Stimulated activated naive B cell treated with anti-CD40 and anti-IgM and Interleukin-4, amounts not matched to agents 10 μg/mL and 1 μg/mL and 100 μg/mL, for 72 hours (primary cell): ENCODE data around the gene SHOC2.
"Not testable (repeated sequence)": the region's sequence is repeated elsewhere in the genome, so short reads cannot be mapped to it uniquely, and the experiment has no call there.

Experiments used
- ATAC-seq, 2 donors: fragments of 150-1000 bp; cut with Tn5 transposase; replicated peaks; 2 replicates each; pipeline ENCODE4 v1.10.0; 2021; ENCODE audit warnings: moderate library complexity in 1 of 2
- DNase-seq: peaks from one replicate; pipeline ENCODE4 v3.0.0; 2021
- H3K27ac Mint-ChIP-seq: one replicate; pipeline ENCODE4 v1.8.0; 2022; ENCODE audit warnings: mild to moderate bottlenecking, mixed read lengths
- H3K27me3 Mint-ChIP-seq, 2 donors: one replicate each; pipeline ENCODE4 v1.8.0; 2022; ENCODE audit warnings: mixed read lengths in 2 of 2
- H3K36me3 Mint-ChIP-seq, 2 donors: one replicate each; pipeline ENCODE4 v1.8.0; 2022; ENCODE audit warnings: mixed read lengths in 2 of 2, mild to moderate bottlenecking in 1 of 2
- H3K4me1 Mint-ChIP-seq, 2 donors: one replicate each; pipeline ENCODE4 v1.8.0; 2022; ENCODE audit warnings: mixed read lengths in 2 of 2, mild to moderate bottlenecking in 1 of 2
- H3K4me3 Mint-ChIP-seq, 2 donors: one replicate each; pipeline ENCODE4 v1.8.0; 2022; ENCODE audit warnings: mild to moderate bottlenecking in 2 of 2, mixed read lengths in 2 of 2, moderate library complexity in 1 of 2
- H3K9me3 Mint-ChIP-seq, 2 donors: one replicate each; pipeline ENCODE4 v1.8.0; 2022; ENCODE audit warnings: mixed read lengths in 2 of 2, mild to moderate bottlenecking in 1 of 2

The SHOC2 gene

GRCh38 chr10:110915600-110915999 lies 3.8 kb upstream of the SHOC2 start:
- not testable (repeated sequence) for H3K9me3 Mint-ChIP-seq, H3K27me3 Mint-ChIP-seq, ATAC-seq, H3K4me3 Mint-ChIP-seq, DNase-seq
- Mint-ChIP-seq H3K4me1 (peaks cover 15 to 25% of the 10 kb centered on the region in 2 donors), H3K36me3 (peaks cover 5 to 12% of the 10 kb centered on the region in 2 donors), H3K27ac (peak overlapping the region; percentile 68)

DNA sequence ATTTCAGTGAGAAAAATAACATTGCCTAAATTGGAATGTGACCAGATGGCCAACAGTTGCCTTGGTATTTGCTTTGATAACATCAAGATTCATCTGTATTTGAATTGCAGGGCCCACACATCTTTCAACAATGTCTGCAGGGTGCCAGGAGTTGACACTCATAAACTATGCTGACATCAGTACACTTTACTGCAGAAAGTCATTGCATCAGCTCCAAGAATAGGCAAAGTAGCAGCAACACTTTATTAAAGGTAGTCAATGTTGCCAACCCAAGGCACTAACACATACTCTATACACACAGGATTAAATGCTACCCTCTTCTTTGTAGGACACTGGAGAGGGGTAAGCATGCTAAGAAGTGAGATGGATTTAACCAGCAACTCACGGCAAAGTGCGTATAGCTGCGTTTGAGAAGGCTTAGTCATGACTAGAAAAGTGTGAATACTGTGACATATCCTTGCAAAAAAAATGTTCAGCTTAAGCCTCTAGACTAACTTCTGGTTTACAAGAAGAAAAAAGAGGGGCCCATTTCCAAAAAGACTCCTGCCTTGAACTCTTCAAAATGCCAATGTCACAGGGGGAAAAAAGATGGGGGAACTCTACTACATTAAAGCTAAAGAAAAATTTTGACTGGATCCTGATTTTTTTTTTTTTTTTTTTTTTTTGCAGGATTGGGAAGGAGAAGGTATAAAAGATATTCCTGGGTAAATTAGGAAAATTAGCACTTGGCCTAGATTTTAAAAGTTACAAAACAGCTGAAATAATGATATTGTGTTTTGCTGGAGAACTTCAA lies 2.7 kb upstream of the SHOC2 start:
- Mint-ChIP-seq H3K4me1 (peaks cover 15 to 25% of the 10 kb centered on the region in 2 donors), H3K36me3 (peaks cover 5 to 7% of the 10 kb centered on the region in 2 donors), H3K4me3 (peak overlapping the region in 1 of 2 donors; percentile 55), H3K9me3 (no peaks in the 10 kb centered on the region), H3K27ac (no peak overlapping the region), H3K27me3 (no peaks in the 10 kb centered on the region)
- ATAC-seq (no peak), DNase-seq (no peak)

GRCh38 chr10:110918269-110918642 lies 1.1 kb upstream of the SHOC2 start:
- Mint-ChIP-seq H3K9me3 (no peaks in the 10 kb centered on the region), H3K4me1 (peaks cover 15 to 31% of the 10 kb centered on the region in 2 donors), H3K27ac (peak overlapping the region; percentile 98), H3K4me3 (peak overlapping the region; percentile 91 to 98), H3K36me3 (peaks cover 5 to 6% of the 10 kb centered on the region in 2 donors), H3K27me3 (no peaks in the 10 kb centered on the region)
- ATAC-seq = no peak
- DNase-seq = no peak

DNA sequence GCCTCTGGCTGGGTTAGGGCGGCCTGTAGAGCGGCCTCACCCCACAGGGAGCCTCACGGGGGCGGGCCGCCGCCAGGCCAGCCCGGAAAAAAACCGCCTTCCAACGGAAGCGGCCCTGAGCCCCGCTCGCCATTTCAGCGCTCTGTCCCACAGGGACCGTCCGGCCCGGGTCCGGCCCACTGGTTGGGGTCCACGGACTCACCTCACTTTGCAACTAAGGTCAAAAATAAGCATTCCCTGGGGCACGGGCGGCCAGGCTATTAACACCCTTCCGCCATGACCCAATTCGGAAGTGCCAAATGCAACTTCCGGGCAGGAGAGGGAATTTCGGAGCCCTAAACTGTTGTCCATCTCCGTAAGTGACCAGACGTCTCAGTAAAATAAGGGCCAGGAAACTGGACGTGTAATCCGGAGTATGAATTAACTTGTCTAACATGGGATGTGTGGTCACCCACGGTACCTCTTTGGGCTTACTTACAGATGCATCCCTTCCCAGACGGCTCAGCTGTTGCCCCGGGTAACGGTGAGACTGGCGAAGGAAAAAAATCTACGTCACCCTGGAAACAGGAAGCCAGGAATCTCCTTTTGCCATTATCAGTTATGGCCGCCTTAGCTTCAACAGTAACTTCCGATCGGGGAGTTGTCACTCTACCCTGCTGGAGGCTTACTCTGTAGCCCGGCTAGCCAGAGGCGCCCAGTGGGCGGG lies 608 bp upstream of the SHOC2 start, which contains the start of gene BBIP1:
Gene BBIP1, minus strand, starts transcription at position 538 of the 706 bp plus-strand sequence. CDS start 1,023 bp downstream, outside the sequence.
- Mint-ChIP-seq H3K9me3 (no peaks in the 10 kb centered on the region), H3K27me3 (no peaks in the 10 kb centered on the region), H3K27ac (peak within 1 kb of the TSS; percentile 98), H3K4me3 (peak within 1 kb of the TSS; percentile 98 to 99), H3K4me1 (peaks cover 18 to 35% of the 10 kb centered on the region in 2 donors), H3K36me3 (peaks cover 6 to 7% of the 10 kb centered on the region in 2 donors)
- ATAC-seq (peak; percentile 87), DNase-seq (peak; percentile 91)

GRCh38 chr10:110919971-110920881 lies 822 bp downstream of the SHOC2 start:
- peak overlapping the region; percentile 98 for H3K27ac Mint-ChIP-seq
- peaks cover 18 to 41% of the 10 kb centered on the region in 2 donors for H3K4me1 Mint-ChIP-seq
- ATAC-seq = peak; percentile 39 to 44
- DNase-seq = peak; percentile 52
- H3K27me3 Mint-ChIP-seq = no peaks in the 10 kb centered on the region
- peaks cover 12% of the 10 kb centered on the region in 2 donors for H3K36me3 Mint-ChIP-seq
- H3K9me3 Mint-ChIP-seq = no peaks in the 10 kb centered on the region
- H3K4me3 Mint-ChIP-seq = peak overlapping the region; percentile 98 to 99

GRCh38 chr10:110923856-110924493 lies 4.6 kb downstream of the SHOC2 start:
- peaks cover 19 to 21% of the 10 kb centered on the region in 2 donors for H3K36me3 Mint-ChIP-seq
- H3K9me3 Mint-ChIP-seq = peaks cover 0 to 1% of the 10 kb centered on the region in 2 donors
- peak overlapping the region; percentile 65 for H3K27ac Mint-ChIP-seq
- peak; percentile 15 to 22 for ATAC-seq
- peak overlapping the region; percentile 60 to 69 for H3K4me3 Mint-ChIP-seq
- H3K27me3 Mint-ChIP-seq = no peaks in the 10 kb centered on the region
- peaks cover 19 to 35% of the 10 kb centered on the region in 2 donors for H3K4me1 Mint-ChIP-seq
- DNase-seq = no peak

GRCh38 chr10:110927461-110927860 lies 8.1 kb downstream of the SHOC2 start:
- Mint-ChIP-seq H3K9me3 (peaks cover 0 to 1% of the 10 kb centered on the region in 2 donors), H3K4me1 (peaks cover 22 to 31% of the 10 kb centered on the region in 2 donors), H3K4me3 (no peak overlapping the region), H3K27ac (no peak overlapping the region), H3K27me3 (no peaks in the 10 kb centered on the region), H3K36me3 (peaks cover 15% of the 10 kb centered on the region in 2 donors)
- no peak for DNase-seq
- ATAC-seq = no peak

- Mint-ChIP-seq H3K4me1 (peaks cover 16% of the 10 kb centered on the region in 2 donors), H3K9me3 (no peaks in the 10 kb centered on the region), H3K27me3 (no peaks in the 10 kb centered on the region), H3K36me3 (peaks cover 8 to 14% of the 10 kb centered on the region in 2 donors), H3K4me3 (no peak overlapping the region), H3K27ac (no peak overlapping the region)
- ATAC-seq (no peak), DNase-seq (no peak)
Observed at GRCh38 chr10:110931769-110932381, 12.5 kb downstream of the SHOC2 start.

GRCh38 chr10:110932505-110933180 lies 13.2 kb downstream of the SHOC2 start:
- Mint-ChIP-seq H3K27ac (no peak overlapping the region), H3K27me3 (no peaks in the 10 kb centered on the region)
- ATAC-seq = no peak

DNA sequence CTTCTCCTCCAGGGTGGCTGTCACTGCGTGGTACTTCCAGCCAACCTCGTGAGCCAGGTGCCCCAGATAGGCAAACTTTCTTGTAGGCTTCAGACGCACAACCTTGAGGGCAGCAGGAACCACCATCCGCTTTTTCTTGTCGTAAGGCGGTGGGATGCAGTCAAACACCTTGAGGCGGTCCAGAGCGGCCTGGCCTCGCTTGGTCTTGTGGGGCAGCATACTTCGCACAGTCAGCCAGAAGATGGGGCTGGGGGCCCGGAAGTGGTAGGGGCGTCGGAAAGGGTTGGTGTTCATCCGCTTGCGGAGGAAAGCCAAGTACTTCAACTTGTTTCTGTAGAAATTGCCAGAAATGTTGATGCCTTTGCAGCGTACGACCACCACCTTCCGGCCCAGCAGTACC lies 17.4 kb downstream of the SHOC2 start:
- DNase-seq (no peak), ATAC-seq (no peak)
- H3K27ac Mint-ChIP-seq = no peak overlapping the region
- H3K4me1 Mint-ChIP-seq = peaks cover 17 to 31% of the 10 kb centered on the region in 2 donors
- H3K36me3 Mint-ChIP-seq = peaks cover 23 to 34% of the 10 kb centered on the region in 2 donors
- H3K9me3 Mint-ChIP-seq = peaks cover 0 to 1% of the 10 kb centered on the region in 2 donors
- no peaks in the 10 kb centered on the region for H3K27me3 Mint-ChIP-seq
- no peak overlapping the region for H3K4me3 Mint-ChIP-seq

More at GRCh38 chr10:110932505-110933180, 13.2 kb downstream of the SHOC2 start:
- H3K36me3 Mint-ChIP-seq = peaks cover 12 to 20% of the 10 kb centered on the region in 2 donors
- no peaks in the 10 kb centered on the region for H3K9me3 Mint-ChIP-seq
- DNase-seq = no peak
- H3K4me3 Mint-ChIP-seq = no peak overlapping the region
- H3K4me1 Mint-ChIP-seq = peaks cover 18 to 23% of the 10 kb centered on the region in 2 donors

- peaks cover 26 to 42% of the 10 kb centered on the region in 2 donors for H3K4me1 Mint-ChIP-seq
- peaks cover 3 to 5% of the 10 kb centered on the region in 2 donors for H3K9me3 Mint-ChIP-seq
- no peak overlapping the region for H3K27ac Mint-ChIP-seq
- H3K36me3 Mint-ChIP-seq = peaks cover 41 to 55% of the 10 kb centered on the region in 2 donors
- no peaks in the 10 kb centered on the region for H3K27me3 Mint-ChIP-seq
- H3K4me3 Mint-ChIP-seq = no peak overlapping the region
- DNase-seq = no peak
- ATAC-seq = no peak
Observed at GRCh38 chr10:110939419-110939818, 20.0 kb downstream of the SHOC2 start.

DNA sequence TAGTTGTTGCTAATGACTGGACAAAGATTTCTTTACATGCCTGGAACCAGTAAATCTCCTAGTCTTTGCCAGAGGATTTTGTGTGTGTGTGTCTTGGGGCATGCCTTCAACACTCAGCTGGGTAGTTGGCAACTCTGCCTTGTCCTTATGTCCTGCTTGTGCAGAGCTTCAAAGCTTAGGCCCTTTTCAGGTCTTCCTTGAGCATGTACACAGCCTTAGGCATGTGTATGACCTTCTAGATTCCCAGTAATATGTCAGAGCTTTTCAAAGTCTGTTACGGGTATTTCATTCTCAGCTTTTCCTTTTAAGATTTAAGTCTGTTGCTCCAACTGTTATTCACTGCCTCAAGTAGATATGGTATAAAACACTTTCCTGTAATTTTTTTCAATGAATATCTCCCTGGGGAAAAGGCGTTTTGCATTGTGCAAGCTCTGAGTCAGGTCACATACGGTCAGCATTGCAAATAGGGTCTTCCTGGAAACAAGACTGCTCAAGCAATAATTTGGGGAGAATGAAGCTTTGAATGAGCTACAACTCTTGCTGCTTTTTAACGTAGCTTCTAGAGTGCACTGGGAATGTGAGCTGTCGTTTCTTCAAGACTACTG lies 25.5 kb downstream of the SHOC2 start:
- H3K4me3 Mint-ChIP-seq = peak overlapping the region in 1 of 2 donors; percentile 7
- peak in 1 of 2 donors; percentile 49 for ATAC-seq
- peaks cover 5% of the 10 kb centered on the region in 2 donors for H3K9me3 Mint-ChIP-seq
- no peaks in the 10 kb centered on the region for H3K27me3 Mint-ChIP-seq
- H3K4me1 Mint-ChIP-seq = peaks cover 37 to 78% of the 10 kb centered on the region in 2 donors
- DNase-seq = no peak
- peak overlapping the region; percentile 48 for H3K27ac Mint-ChIP-seq
- peaks cover 57 to 76% of the 10 kb centered on the region in 2 donors for H3K36me3 Mint-ChIP-seq
